WTC11 (cell line): Measurements from ENCODE around the gene HES6. TPM values are rescaled to one million over a fixed set of nuclear protein-coding genes. Genes with fewer than 3 reads are reported as not detected.

ENCODE experiments used
- ATAC-seq: fragments of 200-7000 bp; cut with Tn5 transposase; 2 replicates; pipeline ENCODE4 v1.10.0; 2021; ENCODE audit warnings: mild to moderate bottlenecking, moderate library complexity
- CTCF ChIA-PET: fragments of 300-600 bp; sonication (Branson Sonifier 250); formaldehyde crosslinking; loops from one replicate; lab custom pipeline; 2021; ENCODE audit warnings: antibody characterized with exemption; lab: Charles Lee
- POLR2A ChIA-PET: fragments of 350-600 bp; sonication (Branson Sonifier 250); formaldehyde crosslinking; loops from one replicate; lab custom pipeline; 2021; ENCODE audit warnings: antibody characterized with exemption; lab: Charles Lee
- DNase-seq: peaks from one replicate; pipeline ENCODE4 v3.0.0; 2021; ENCODE audit warnings: low spot score
- H3K27ac Mint-ChIP-seq: 2 replicates; pipeline ENCODE4 v1.8.0; 2021; ENCODE audit warnings: mixed read lengths
- H3K27me3 Mint-ChIP-seq: 2 replicates; pipeline ENCODE4 v1.8.0; 2021; ENCODE audit warnings: low read depth, mild to moderate bottlenecking, moderate library complexity, mixed read lengths
- H3K36me3 Mint-ChIP-seq: 2 replicates; pipeline ENCODE4 v1.8.0; 2021; ENCODE audit warnings: mixed read lengths
- H3K4me1 Mint-ChIP-seq: 2 replicates; pipeline ENCODE4 v1.8.0; 2022; ENCODE audit warnings: mixed read lengths
- H3K4me3 Mint-ChIP-seq: 2 replicates; pipeline ENCODE4 v1.8.0; 2021; ENCODE audit warnings: mild to moderate bottlenecking, moderate library complexity, mixed read lengths
- H3K9me3 Mint-ChIP-seq: 2 replicates; pipeline ENCODE4 v1.8.0; 2021; ENCODE audit warnings: mixed read lengths
- CBFB ChIP-seq: sonication (generic); formaldehyde crosslinking; IDR thresholded peaks from 2 replicates; pipeline ENCODE4 v1.8.1; 2022; ENCODE audit warnings: mild to moderate bottlenecking, low read depth, missing genetic modification reagents
- CDX4 ChIP-seq: fragments of 250-450 bp; sonication (Bioruptor Pico); IDR thresholded peaks from 2 replicates; pipeline ENCODE4 v1.9.0; 2021; ENCODE audit warnings: moderate library complexity, mild to moderate bottlenecking, inconsistent platforms, borderline replicate concordance
- FOXJ3 ChIP-seq: sonication (generic); formaldehyde crosslinking; IDR thresholded peaks from 2 replicates; pipeline ENCODE4 v1.9.0; 2021; ENCODE audit warnings: missing genetic modification reagents, mild to moderate bottlenecking, borderline replicate concordance
- GTF2I ChIP-seq: fragments of 250-450 bp; sonication (Bioruptor Pico); conservative IDR thresholded peaks from 2 replicates; pipeline ENCODE4 v1.4.0; 2021; ENCODE audit warnings: mild to moderate bottlenecking
- HMGA2 ChIP-seq: fragments of 250-450 bp; sonication (Bioruptor Pico); IDR thresholded peaks from 2 replicates; pipeline ENCODE4 v1.4.0; 2021; ENCODE audit warnings: mild to moderate bottlenecking, moderate library complexity
- JAZF1 ChIP-seq: fragments of 250-450 bp; sonication (Bioruptor Pico); IDR thresholded peaks from 2 replicates; pipeline ENCODE4 v1.9.0; 2021; ENCODE audit warnings: moderate library complexity, mild to moderate bottlenecking, inconsistent platforms
- MXD4 ChIP-seq: fragments of 250-450 bp; sonication (Bioruptor Pico); IDR thresholded peaks from 2 replicates; pipeline ENCODE4 v1.8.0; 2021; ENCODE audit warnings: mild to moderate bottlenecking, moderate library complexity, borderline replicate concordance
- NFE2L1 ChIP-seq: sonication (generic); formaldehyde crosslinking; IDR thresholded peaks from 2 replicates; pipeline ENCODE4 v1.8.1; 2023; ENCODE audit warnings: missing genetic modification reagents
- NR1H2 ChIP-seq: sonication (generic); formaldehyde crosslinking; IDR thresholded peaks from 2 replicates; pipeline ENCODE4 v1.9.0; 2021; ENCODE audit warnings: mild to moderate bottlenecking, moderate library complexity, missing genetic modification reagents
- OVOL2 ChIP-seq: fragments of 250-450 bp; sonication (Bioruptor Pico); IDR thresholded peaks from 2 replicates; pipeline ENCODE4 v1.9.0; 2021; ENCODE audit warnings: mild to moderate bottlenecking, borderline replicate concordance
- SMAD3 ChIP-seq: sonication (generic); formaldehyde crosslinking; IDR thresholded peaks from 2 replicates; pipeline ENCODE4 v1.8.0; 2022; ENCODE audit warnings: missing genetic modification reagents, mild to moderate bottlenecking, borderline replicate concordance
- TP53 ChIP-seq: sonication (generic); formaldehyde crosslinking; IDR thresholded peaks from 2 replicates; pipeline ENCODE4 v1.8.1; 2023; ENCODE audit warnings: mild to moderate bottlenecking, missing genetic modification reagents
- USF1 ChIP-seq: sonication (generic); formaldehyde crosslinking; IDR thresholded peaks from 2 replicates; pipeline ENCODE4 v1.8.0; 2022; ENCODE audit warnings: mild to moderate bottlenecking, missing genetic modification reagents
- ZBTB21 ChIP-seq: sonication (generic); formaldehyde crosslinking; IDR thresholded peaks from 2 replicates; pipeline ENCODE4 v1.8.1; 2023; ENCODE audit warnings: mild to moderate bottlenecking, missing genetic modification reagents, borderline replicate concordance
- ZNF121 ChIP-seq: sonication (generic); formaldehyde crosslinking; IDR thresholded peaks from 2 replicates; pipeline ENCODE4 v1.8.0; 2023; ENCODE audit warnings: missing genetic modification reagents
- ZNF138 ChIP-seq: sonication (generic); formaldehyde crosslinking; conservative IDR thresholded peaks from 2 replicates; pipeline ENCODE4 v1.8.1; 2022; ENCODE audit warnings: mild to moderate bottlenecking, moderate library complexity, missing genetic modification reagents
- ZNF263 ChIP-seq: sonication (generic); formaldehyde crosslinking; IDR thresholded peaks from 2 replicates; pipeline ENCODE4 v1.8.1; 2022; ENCODE audit warnings: low read depth, mild to moderate bottlenecking, moderate library complexity, missing genetic modification reagents
- ZNF423 ChIP-seq: fragments of 250-450 bp; sonication (Bioruptor Pico); IDR thresholded peaks from 2 replicates; pipeline ENCODE4 v2.1.2; 2022; ENCODE audit warnings: mild to moderate bottlenecking, moderate library complexity
- ZSCAN18 ChIP-seq: fragments of 250-450 bp; sonication (Bioruptor Pico); IDR thresholded peaks from 2 replicates; pipeline ENCODE4 v2.1.2; 2022; ENCODE audit warnings: mild to moderate bottlenecking, moderate library complexity
- total RNA-seq: library from RNA; stranded (reverse); gene quantifications from 3 replicates; pipeline ENCODE4 v1.2.3, GENCODE V29; 2021
- TF ChIP-seq, protein P1 (sequence below): fragments of 250-450 bp; sonication (Bioruptor Pico); conservative IDR thresholded peaks from 2 replicates; pipeline ENCODE4 v1.9.0; 2021; ENCODE audit warnings: mild to moderate bottlenecking
- TF ChIP-seq, protein P2 (sequence below): fragments of 200-600 bp; IDR thresholded peaks from 2 replicates; pipeline ENCODE4 v1.8.0; 2022; ENCODE audit warnings: antibody characterized with exemption
- TF ChIP-seq, protein P3 (sequence below): fragments of 250-450 bp; sonication (Bioruptor Pico); IDR thresholded peaks from 2 replicates; pipeline ENCODE4 v1.9.0; 2021; ENCODE audit warnings: mild to moderate bottlenecking

HES6 gene
- total RNA-seq, 1 experiment from 2014 or later = 52.1 TPM

DNA sequence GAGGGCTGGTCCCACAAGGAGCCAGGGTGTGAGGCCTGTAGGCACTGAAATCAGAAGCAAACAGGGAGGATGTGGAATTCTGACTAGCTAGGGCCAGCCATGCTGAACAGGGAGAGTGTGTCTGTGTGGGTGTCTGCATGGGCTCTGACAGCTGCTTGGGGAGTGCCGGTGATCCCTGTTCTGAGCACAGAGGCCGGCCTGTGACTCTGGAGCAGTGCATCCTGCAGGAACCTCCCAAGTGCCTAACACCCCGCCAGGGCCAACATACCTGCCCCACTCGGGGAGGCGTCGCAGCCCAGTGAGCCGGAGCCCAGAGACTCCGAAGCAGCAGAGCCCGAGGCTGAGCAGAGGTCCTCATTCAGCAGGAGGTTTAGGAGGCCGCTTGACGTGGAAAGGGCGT, 11.5 kb upstream of the HES6 start (continued):
- TF ChIP-seq CDX4 (CRISPR knock-in tag) (no peak), NFE2L1 (CRISPR knock-in tag) (no peak), CBFB (CRISPR knock-in tag) (no peak)
- TF ChIP-seq, protein P1, sequence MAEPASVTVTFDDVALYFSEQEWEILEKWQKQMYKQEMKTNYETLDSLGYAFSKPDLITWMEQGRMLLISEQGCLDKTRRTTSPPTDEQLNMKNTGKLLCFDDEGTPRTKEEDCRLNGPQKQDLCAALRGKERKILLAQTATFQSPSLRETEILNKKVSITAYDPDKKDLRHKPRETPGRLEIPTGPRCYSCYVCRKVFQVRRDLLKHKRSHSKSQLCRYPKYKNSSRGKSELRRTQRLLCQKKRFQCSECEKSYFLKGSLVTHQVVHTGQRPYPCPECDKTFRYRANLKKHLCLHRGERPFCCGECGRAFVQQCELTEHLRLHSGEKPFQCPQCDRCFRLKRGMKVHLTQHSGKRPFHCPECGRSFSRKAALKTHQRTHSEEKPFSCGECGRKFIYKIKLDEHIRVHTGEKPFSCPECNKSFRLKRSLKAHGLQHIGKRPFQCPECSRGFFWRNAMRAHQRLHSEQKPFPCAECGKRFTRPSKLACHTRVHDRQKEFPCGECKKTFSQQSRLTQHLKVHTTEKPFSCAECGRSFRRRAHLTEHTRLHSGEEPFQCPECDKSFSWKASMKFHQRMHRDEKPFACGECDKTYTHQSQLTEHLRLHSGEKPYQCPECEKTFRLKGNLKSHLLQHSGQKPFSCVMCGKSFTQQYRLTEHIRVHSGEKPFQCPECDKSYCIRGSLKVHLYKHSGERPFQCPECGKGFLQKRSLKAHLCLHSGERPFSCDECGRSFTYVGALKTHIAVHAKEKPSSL (CRISPR knock-in tag) = no peak

- TF ChIP-seq NR1H2 (CRISPR knock-in tag) (no peak), GTF2I (no peak), ZBTB21 (CRISPR knock-in tag) (no peak), HMGA2 (CRISPR knock-in tag) (no peak), OVOL2 (no peak)
- TF ChIP-seq, protein P2, sequence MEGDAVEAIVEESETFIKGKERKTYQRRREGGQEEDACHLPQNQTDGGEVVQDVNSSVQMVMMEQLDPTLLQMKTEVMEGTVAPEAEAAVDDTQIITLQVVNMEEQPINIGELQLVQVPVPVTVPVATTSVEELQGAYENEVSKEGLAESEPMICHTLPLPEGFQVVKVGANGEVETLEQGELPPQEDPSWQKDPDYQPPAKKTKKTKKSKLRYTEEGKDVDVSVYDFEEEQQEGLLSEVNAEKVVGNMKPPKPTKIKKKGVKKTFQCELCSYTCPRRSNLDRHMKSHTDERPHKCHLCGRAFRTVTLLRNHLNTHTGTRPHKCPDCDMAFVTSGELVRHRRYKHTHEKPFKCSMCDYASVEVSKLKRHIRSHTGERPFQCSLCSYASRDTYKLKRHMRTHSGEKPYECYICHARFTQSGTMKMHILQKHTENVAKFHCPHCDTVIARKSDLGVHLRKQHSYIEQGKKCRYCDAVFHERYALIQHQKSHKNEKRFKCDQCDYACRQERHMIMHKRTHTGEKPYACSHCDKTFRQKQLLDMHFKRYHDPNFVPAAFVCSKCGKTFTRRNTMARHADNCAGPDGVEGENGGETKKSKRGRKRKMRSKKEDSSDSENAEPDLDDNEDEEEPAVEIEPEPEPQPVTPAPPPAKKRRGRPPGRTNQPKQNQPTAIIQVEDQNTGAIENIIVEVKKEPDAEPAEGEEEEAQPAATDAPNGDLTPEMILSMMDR = no peak
- H3K4me1 Mint-ChIP-seq = peaks cover 4% of the 10 kb centered on the region; the same call in 1 of the 2 replicates
- no peaks in the 10 kb centered on the region for H3K36me3 Mint-ChIP-seq
- ChIA-PET CTCF (interaction anchor here (0.8 kb wide), 1 partner anchor 12 kb away, joined by 3 read pairs; no protein-coding TSS in a partner anchor), POLR2A (no interaction called here)
- no peak overlapping the region for H3K27ac Mint-ChIP-seq
- no peak for ATAC-seq
- no peaks in the 10 kb centered on the region for H3K9me3 Mint-ChIP-seq
- no peaks in the 10 kb centered on the region for H3K27me3 Mint-ChIP-seq
- H3K4me3 Mint-ChIP-seq = no peak overlapping the region
- no peak for DNase-seq
Measured at GRCh38 chr2:238250896-238251295, 11.1 kb upstream of the HES6 start.

DNA sequence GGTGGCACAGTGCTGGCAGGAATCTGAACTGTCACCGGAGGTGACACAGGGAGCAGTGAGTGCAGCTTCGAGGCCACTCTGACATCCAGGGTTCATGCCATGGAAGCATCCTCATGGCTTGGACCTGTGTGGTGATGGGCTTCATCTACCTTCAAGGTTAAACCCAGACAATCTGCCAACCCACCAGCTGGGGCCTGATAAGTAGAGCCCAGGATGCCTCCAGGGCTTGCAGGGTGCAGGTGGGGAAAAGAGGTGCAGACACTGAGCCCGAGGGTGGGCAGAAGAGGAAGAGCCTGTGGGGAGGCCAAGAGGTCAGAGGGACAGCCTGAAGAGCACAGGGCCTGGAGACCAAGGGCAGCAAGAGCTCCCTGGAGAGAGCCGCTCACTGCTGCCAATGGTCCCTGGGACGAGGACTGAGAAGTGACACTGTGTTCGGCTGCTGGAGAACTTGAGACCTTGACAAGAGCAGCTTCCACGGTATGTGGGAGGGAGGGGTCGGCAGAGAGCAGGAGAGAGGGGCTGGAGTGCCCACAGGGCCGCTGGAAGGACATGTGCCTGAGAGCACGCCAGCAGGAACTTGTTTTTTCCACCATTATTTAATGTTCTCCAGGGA, 8.1 kb upstream of the HES6 start:
- Mint-ChIP-seq H3K27ac (no peak overlapping the region), H3K4me3 (no peak overlapping the region), H3K27me3 (no peaks in the 10 kb centered on the region), H3K9me3 (no peaks in the 10 kb centered on the region), H3K36me3 (peaks cover 5% of the 10 kb centered on the region; the same call in 1 of the 2 replicates), H3K4me1 (peaks cover 10% of the 10 kb centered on the region)
- ChIA-PET POLR2A (no interaction called here), CTCF (interaction anchor here (2.4 kb wide), 1 partner anchor 16 kb away, joined by 14 read pairs; no protein-coding TSS in a partner anchor)
- ATAC-seq = no peak
- DNase-seq = no peak
- TF ChIP-seq, protein P2 = no peak
- no peak for TF ChIP-seq ZNF423 (CRISPR knock-in tag)
- no peak for TF ChIP-seq TP53
- no peak for TF ChIP-seq SMAD3 (CRISPR knock-in tag)
- TF ChIP-seq MXD4 (CRISPR knock-in tag) = no peak
- no peak for TF ChIP-seq FOXJ3
- TF ChIP-seq USF1 = no peak
- TF ChIP-seq ZNF263 (CRISPR knock-in tag) = no peak
- no peak for TF ChIP-seq JAZF1 (CRISPR knock-in tag)
- no peak for TF ChIP-seq ZNF138
- no peak for TF ChIP-seq ZNF121 (CRISPR knock-in tag)
- TF ChIP-seq ZSCAN18 (CRISPR knock-in tag) = no peak
- TF ChIP-seq, protein P3, sequence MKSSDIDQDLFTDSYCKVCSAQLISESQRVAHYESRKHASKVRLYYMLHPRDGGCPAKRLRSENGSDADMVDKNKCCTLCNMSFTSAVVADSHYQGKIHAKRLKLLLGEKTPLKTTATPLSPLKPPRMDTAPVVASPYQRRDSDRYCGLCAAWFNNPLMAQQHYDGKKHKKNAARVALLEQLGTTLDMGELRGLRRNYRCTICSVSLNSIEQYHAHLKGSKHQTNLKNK = no peak
